Pancreas (tissue), 10 donors: ENCODE measurements around the gene HIVEP3. TPM values are rescaled to one million over a fixed set of nuclear protein-coding genes. Genes with fewer than 3 reads are reported as not detected.

Source experiments
- ATAC-seq, 4 donors: fragments of 200-7000 bp; cut with Tn5 transposase; one replicate each; pipeline versions ENCODE4 v1.8.0 to v1.9.1; 2020; ENCODE audit warnings: mild to moderate bottlenecking in 4 of 4, moderate library complexity in 4 of 4
- DNase-seq, 6 donors: peaks; one replicate each; pipeline ENCODE4 v3.0.0-alpha.2; 2020
- FAIRE-seq: peaks from 2 replicates; lab custom pipeline; 2012; peaks lifted over from hg19 to GRCh38; lab: Jason Lieb, UNC
- H3K27ac ChIP-seq, 4 donors: fragments of 200-600 bp; sonication (generic); 1 replicate in 3 of 4; 2 replicates in 1 of 4; pipeline versions ENCODE4 v1.5.0 to v1.8.0; 2020
- H3K27me3 ChIP-seq, 4 donors: fragments of 200-600 bp; one replicate each; pipeline ENCODE4 v1.8.0; 2021
- H3K36me3 ChIP-seq, 3 donors: fragments of 200-600 bp; sonication (generic) in 1 of 3; one replicate each; pipeline versions ENCODE4 v1.5.0 to v1.8.0; 2020 to 2021
- H3K4me1 ChIP-seq, 3 donors: fragments of 200-600 bp; one replicate each; pipeline ENCODE4 v1.8.0; 2021
- H3K4me3 ChIP-seq, 4 donors: fragments of 200-600 bp; sonication (generic) in 2 of 4; one replicate each; pipeline versions ENCODE4 v1.5.0 to v1.8.0; 2020 to 2021
- H3K9me3 ChIP-seq, 4 donors: fragments of 200-600 bp; one replicate each; pipeline ENCODE4 v1.8.0; 2021
- WGBS, 2 donors: extraction: QIAGEN DNeasy Blood & Tissue Kit; methylation state at CpG; one replicate each; pipeline ENCODE4 v1.1.7; 2013; 5-methylcytosine and 5-hydroxymethylcytosine counted together
- intact Hi-C, 3 donors: fragments of 100-400 bp; cut with DNase I; formaldehyde crosslinking; loops; one replicate each; pipeline versions ENCODE4 v1.11.1 to v1.14.2; 2022
- polyA plus RNA-seq, 2 donors: library from polyadenylated mRNA; stranded (reverse); fragments of 200-250 nt; gene quantifications; one replicate each; pipeline ENCODE4 v1.2.3, GENCODE V29; 2013
- total RNA-seq, 6 donors: library from RNA; stranded (reverse); fragmentation: NEBNext Ultra II Directional in 4 of 6; extraction: Animal tissue kit (Norgen Biotek cat#: 25700) in 4 of 6; gene quantifications; one replicate each; pipeline versions ENCODE4 v1.2.1 to v1.2.4, GENCODE V29; 2021 to 2023
- TF ChIP-seq, protein P1 (sequence below), 4 donors: fragments of 200-600 bp; sonication (generic) in 3 of 4; IDR thresholded peaks; one replicate each; pipeline versions ENCODE4 v1.5.0 to v1.8.0; 2021; ENCODE audit warnings: antibody characterized with exemption in 4 of 4
- donor health status: healthy with polysubstance abuse.
- donor health status: DM: no; HTN: no; CAD: no; lungs with moderate emphysema.
- donor health status: DM: no; HTN: no; CAD: no.
- donor health status: control.
- donor health status: control.
- donor health status: Bipolar disorder and iron deficiency.
- donor health status: DM: yes; HTN: yes; CAD: no.
- donor health status: DM: no; HTN: no; CAD: no.
- donor health status: DM: no; HTN: no; CAD: no.
- donor health status: DM: yes; HTN: yes; CAD: no.

HIVEP3 gene
- total and polyA plus RNA-seq, 8 donors = 2.7 to 5.0 (median 3.1) TPM

DNA sequence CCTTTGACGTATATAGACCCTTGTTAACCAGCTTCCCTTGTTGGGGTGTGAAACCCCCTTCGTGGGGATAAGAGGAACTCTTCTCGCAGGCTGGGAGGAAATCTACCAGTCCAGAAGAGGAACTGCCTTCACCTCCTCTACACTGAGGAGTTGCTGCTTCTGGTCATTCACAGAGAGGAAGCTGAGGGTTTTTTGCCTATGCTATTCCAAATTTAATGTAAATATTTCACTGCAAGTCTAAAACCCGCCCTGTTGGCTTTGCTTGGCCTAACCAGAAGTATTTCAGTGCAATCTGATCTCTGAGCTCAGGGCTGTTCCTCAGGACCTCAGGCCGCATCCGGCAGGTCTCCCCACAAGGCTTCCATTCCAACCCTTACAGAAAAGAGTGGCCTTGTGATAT, 150.1 kb downstream of the HIVEP3 start:
- intact Hi-C loops = no loop called here
- no peak for DNase-seq
- Histone ChIP-seq H3K4me1 (peaks cover 0 to 9% (median 0%) of the 10 kb centered on the region in 3 donors), H3K9me3 (no peaks in the 10 kb centered on the region), H3K27ac (no peak overlapping the region), H3K4me3 (no peak overlapping the region), H3K36me3 (no peaks in the 10 kb centered on the region), H3K27me3 (no peaks in the 10 kb centered on the region)
- TF ChIP-seq, protein P1, sequence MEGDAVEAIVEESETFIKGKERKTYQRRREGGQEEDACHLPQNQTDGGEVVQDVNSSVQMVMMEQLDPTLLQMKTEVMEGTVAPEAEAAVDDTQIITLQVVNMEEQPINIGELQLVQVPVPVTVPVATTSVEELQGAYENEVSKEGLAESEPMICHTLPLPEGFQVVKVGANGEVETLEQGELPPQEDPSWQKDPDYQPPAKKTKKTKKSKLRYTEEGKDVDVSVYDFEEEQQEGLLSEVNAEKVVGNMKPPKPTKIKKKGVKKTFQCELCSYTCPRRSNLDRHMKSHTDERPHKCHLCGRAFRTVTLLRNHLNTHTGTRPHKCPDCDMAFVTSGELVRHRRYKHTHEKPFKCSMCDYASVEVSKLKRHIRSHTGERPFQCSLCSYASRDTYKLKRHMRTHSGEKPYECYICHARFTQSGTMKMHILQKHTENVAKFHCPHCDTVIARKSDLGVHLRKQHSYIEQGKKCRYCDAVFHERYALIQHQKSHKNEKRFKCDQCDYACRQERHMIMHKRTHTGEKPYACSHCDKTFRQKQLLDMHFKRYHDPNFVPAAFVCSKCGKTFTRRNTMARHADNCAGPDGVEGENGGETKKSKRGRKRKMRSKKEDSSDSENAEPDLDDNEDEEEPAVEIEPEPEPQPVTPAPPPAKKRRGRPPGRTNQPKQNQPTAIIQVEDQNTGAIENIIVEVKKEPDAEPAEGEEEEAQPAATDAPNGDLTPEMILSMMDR (IDR thresholded peaks at IDR 0.05) = no peak
- WGBS, 2 donors = 62 to 64% methylated on average over 6 of the region's 6 CpGs
- no peak for FAIRE-seq
- peak in 1 of 4 donors; percentile 24 for ATAC-seq

GRCh38 chr1:41767534-41768525, 150.9 kb downstream of the HIVEP3 start:
- peaks cover 0 to 2% (median 0%) of the 10 kb centered on the region in 3 donors for H3K4me1 ChIP-seq
- no peaks in the 10 kb centered on the region for H3K27me3 ChIP-seq
- no peak for FAIRE-seq
- H3K9me3 ChIP-seq = no peaks in the 10 kb centered on the region
- ATAC-seq = no peak
- H3K36me3 ChIP-seq = no peaks in the 10 kb centered on the region
- no peak overlapping the region for H3K27ac ChIP-seq
- TF ChIP-seq, protein P1 (IDR thresholded peaks at IDR 0.05) = no peak
- intact Hi-C loops = no loop called here
- DNase-seq = no peak
- 76 to 83% methylated on average over 11 of the region's 11 CpGs for WGBS, 2 donors
- H3K4me3 ChIP-seq = no peak overlapping the region

- intact Hi-C loops = no loop called here
- DNase-seq (no peak), FAIRE-seq (no peak), ATAC-seq (no peak)
- Histone ChIP-seq H3K4me1 (no peaks in the 10 kb centered on the region), H3K27me3 (no peaks in the 10 kb centered on the region), H3K9me3 (no peaks in the 10 kb centered on the region), H3K4me3 (no peak overlapping the region), H3K36me3 (no peaks in the 10 kb centered on the region), H3K27ac (no peak overlapping the region)
- 94 to 96% methylated on average over 2 of the region's 2 CpGs for WGBS, 2 donors
- TF ChIP-seq, protein P1 (IDR thresholded peaks at IDR 0.05) = no peak
Measured at GRCh38 chr1:41766546-41766945, 152.2 kb downstream of the HIVEP3 start.

DNA sequence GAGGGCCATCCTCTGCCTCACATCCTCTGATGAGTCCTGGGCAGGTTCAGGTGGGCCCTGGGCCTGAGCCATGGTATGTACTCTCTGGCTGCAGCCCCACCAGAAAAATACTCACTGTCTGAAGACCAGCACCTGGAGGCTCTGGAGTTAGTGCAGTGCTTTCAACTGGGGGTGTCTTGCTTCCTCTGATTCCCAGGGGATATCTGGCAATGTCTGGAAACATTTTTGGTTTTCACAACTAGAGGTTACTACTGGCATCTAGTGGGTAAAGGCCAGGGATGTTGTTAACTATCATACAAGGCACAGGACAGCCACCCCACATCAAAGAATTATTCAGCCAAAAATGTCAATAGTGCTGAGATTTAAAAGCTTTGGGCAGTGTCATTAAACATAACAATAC, 152.7 kb downstream of the HIVEP3 start:
- Histone ChIP-seq H3K36me3 (no peaks in the 10 kb centered on the region), H3K9me3 (no peaks in the 10 kb centered on the region), H3K27me3 (no peaks in the 10 kb centered on the region), H3K4me1 (no peaks in the 10 kb centered on the region), H3K4me3 (no peak overlapping the region), H3K27ac (no peak overlapping the region)
- FAIRE-seq (no peak), ATAC-seq (no peak), DNase-seq (no peak)
- intact Hi-C loops = no loop called here
- TF ChIP-seq, protein P1 (IDR thresholded peaks at IDR 0.05) = no peak

DNA sequence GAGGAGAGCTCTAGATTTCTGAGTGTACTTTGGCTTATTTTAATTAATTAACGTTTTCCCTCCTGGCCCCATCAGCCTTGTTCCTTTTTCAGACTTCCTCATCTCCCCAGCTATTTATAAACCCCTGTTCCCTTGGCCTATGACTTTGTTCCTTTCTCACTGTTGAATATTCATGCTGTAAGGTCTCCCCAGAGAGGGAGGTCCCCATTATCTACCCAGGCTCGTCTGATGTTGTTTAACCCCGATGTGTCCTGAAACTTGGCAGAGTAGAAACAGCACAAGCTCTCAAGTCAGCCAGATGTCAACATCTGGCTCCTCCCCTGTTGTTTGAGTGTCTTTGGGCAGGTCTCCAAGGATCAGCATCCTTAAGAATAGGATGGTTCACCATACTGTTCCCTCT, 153.6 kb downstream of the HIVEP3 start:
- Histone ChIP-seq H3K4me3 (no peak overlapping the region), H3K36me3 (no peaks in the 10 kb centered on the region), H3K27ac (no peak overlapping the region), H3K27me3 (no peaks in the 10 kb centered on the region), H3K9me3 (no peaks in the 10 kb centered on the region), H3K4me1 (no peaks in the 10 kb centered on the region)
- WGBS, 2 donors = 47 to 52% methylated on average over 3 of the region's 3 CpGs
- no peak for DNase-seq
- no peak for FAIRE-seq
- TF ChIP-seq, protein P1 (IDR thresholded peaks at IDR 0.05) = no peak
- peak in 2 of 4 donors; percentile 23 to 65 for ATAC-seq
- intact Hi-C loops = no loop called here
